K562 (cell line): ENCODE measurements around the gene ETV4. TPM values are rescaled to one million over a fixed set of nuclear protein-coding genes. Genes with fewer than 3 reads are reported as not detected.

ENCODE experiments used
- ADNP ChIP-seq: fragments of 200-800 bp; sonication (Bioruptor generic); IDR thresholded peaks from 2 replicates; pipeline ENCODE4 v1.6.1; 2016; ENCODE audit warnings: missing genetic modification characterization, missing compliant biosample characterization
- EP400 ChIP-seq: fragments of 450-650 bp; IDR thresholded peaks from 2 replicates; pipeline ENCODE4 v1.6.1; 2017; ENCODE audit warnings: antibody characterized with exemption, mild to moderate bottlenecking, moderate library complexity
- FOXM1 ChIP-seq, 2 experiments: fragments of 450-650 bp in 1 of 2; sonication (generic) in 1 of 2; formaldehyde crosslinking in 1 of 2; IDR thresholded peaks; 2 replicates each; pipeline versions ENCODE4 v1.6.1 to v1.9.0; 2017 to 2022; ENCODE audit warnings: low read depth in 2 of 2, mild to moderate bottlenecking in 2 of 2, missing genetic modification reagents in 1 of 2, moderate library complexity in 1 of 2
- HMGN3 ChIP-seq: IDR thresholded peaks from 2 replicates; pipeline ENCODE4 v1.6.1; 2011; ENCODE audit warnings: borderline replicate concordance, low read depth, mild to moderate bottlenecking, mixed read lengths, low read length; ENCODE audit not compliant: insufficient read length; ENCODE audit errors: extremely low read depth
- MAX ChIP-seq: sonication (generic); formaldehyde crosslinking; IDR thresholded peaks from 2 replicates; pipeline ENCODE4 v1.9.0; 2022; ENCODE audit warnings: mild to moderate bottlenecking, missing genetic modification reagents
- MNT ChIP-seq, 2 experiments: fragments of 450-650 bp; conservative IDR thresholded peaks; 2 replicates each; pipeline ENCODE4 v1.6.1; 2017; ENCODE audit warnings: mild to moderate bottlenecking in 2 of 2, moderate library complexity in 2 of 2
- NFYB ChIP-seq: IDR thresholded peaks from 2 replicates; pipeline ENCODE4 v1.6.1; 2011; ENCODE audit warnings: mild to moderate bottlenecking, moderate library complexity; ENCODE audit not compliant: insufficient read length; ENCODE audit errors: extremely low read depth
- NRF1 ChIP-seq, 2 experiments: fragments of 450-650 bp; IDR thresholded peaks in 1 of 2; conservative IDR thresholded peaks in 1 of 2; 2 replicates each; pipeline ENCODE4 v1.6.1; 2014; ENCODE audit warnings: mild to moderate bottlenecking in 2 of 2
- PURB ChIP-seq: sonication (generic); formaldehyde crosslinking; IDR thresholded peaks from 2 replicates; pipeline ENCODE4 v1.9.0; 2021; ENCODE audit warnings: low read depth, mild to moderate bottlenecking, missing genetic modification reagents
- ZNF140 ChIP-seq: fragments of 250-450 bp; sonication (Bioruptor Pico); IDR thresholded peaks from 2 replicates; pipeline ENCODE4 v1.8.0; 2021; ENCODE audit warnings: moderate library complexity, mild to moderate bottlenecking, inconsistent platforms
- ZNF224 ChIP-seq: sonication (generic); formaldehyde crosslinking; IDR thresholded peaks from 2 replicates; pipeline ENCODE4 v1.8.0; 2022; ENCODE audit warnings: mild to moderate bottlenecking, missing genetic modification reagents
- polyA plus RNA-seq, 8 experiments: library from polyadenylated mRNA; depleted of rRNA in 4 of 8; stranded (reverse) in 5 of 8; unstranded in 3 of 8; fragments of >200 nt; fragmentation: Nextera tagmentation in 2 of 8; fragmentation: Illumina TruSeq in 1 of 8; extraction: Ambion mirVana in 2 of 8; extraction: Trizol in 1 of 8; gene quantifications; 2 replicates each; pipeline versions ENCODE4 v1.2.1 to v1.2.3, GENCODE V29; 2011 to 2014; ENCODE audit warnings: inconsistent platforms in 1 of 8, missing spikeins in 1 of 8
- total RNA-seq, 7 experiments: library from RNA; depleted of rRNA in 6 of 7; stranded (reverse); fragments of >200 nt in 6 of 7; fragmentation: Illumina TruSeq in 2 of 7; extraction: Trizol in 2 of 7; gene quantifications; 2 replicates each; pipeline versions ENCODE4 v1.2.1 to v1.2.3, GENCODE V29; 2011 to 2021; ENCODE audit warnings: low replicate concordance in 1 of 7
- TF ChIP-seq, protein P1 (sequence below): fragments of 450-650 bp; formaldehyde crosslinking; IDR thresholded peaks from 2 replicates; pipeline ENCODE4 v1.4.0; 2022; ENCODE audit warnings: missing genetic modification characterization
- TF ChIP-seq, protein P2 (sequence below): fragments of 250-450 bp; sonication (Bioruptor Pico); IDR thresholded peaks from 2 replicates; pipeline ENCODE4 v1.5.0; 2020; ENCODE audit warnings: mild to moderate bottlenecking, borderline replicate concordance
- TF ChIP-seq, protein P3 (sequence below), 2 experiments: IDR thresholded peaks; 2 replicates each; pipeline ENCODE4 v1.6.1; 2011; ENCODE audit warnings: borderline replicate concordance in 1 of 2, control low read depth in 1 of 2, low read depth in 1 of 2, low read length in 1 of 2, mild to moderate bottlenecking in 1 of 2, mixed read lengths in 1 of 2, moderate library complexity in 1 of 2; ENCODE audit not compliant: insufficient read depth in 1 of 2, insufficient read length in 1 of 2, poor library complexity in 1 of 2, severe bottlenecking in 1 of 2; ENCODE audit errors: extremely low read depth in 1 of 2
- TF ChIP-seq, protein P4 (sequence below): fragments of 450-650 bp; IDR thresholded peaks from 2 replicates; pipeline ENCODE4 v1.6.1; 2016

ETV4 gene
- total and polyA plus RNA-seq, 9 of the 15 experiments (the other 6 are each of a cell fraction or from before 2014, with no cell fraction given) = 5.5 to 66.3 (median 28.2) TPM

- TF ChIP-seq NRF1 (conservative IDR thresholded peaks at IDR 0.05 in 1 of 2, IDR thresholded peaks at IDR 0.05 in 1 of 2) (peak in 1 of 2 experiments; percentile 44; a peak in 2 of 4 replicates), EP400 (peak; percentile 26; the same call in 1 of the 2 replicates), HMGN3 (peak; percentile 61), ZNF140 (CRISPR knock-in tag) (no peak), NFYB (peak; percentile 91), FOXM1 (IDR thresholded peaks at IDR 0.05; ENCODE audit: low read depth) (peak; percentile 91), FOXM1 (CRISPR knock-in tag; IDR thresholded peaks at IDR 0.05; ENCODE audit: low read depth) (no peak), MNT (conservative IDR thresholded peaks at IDR 0.05) (peak; percentile 44 to 46), ADNP (tag) (no peak), ZNF224 (CRISPR knock-in tag) (no peak), MAX (CRISPR knock-in tag) (peak; percentile 71; the same call in 1 of the 2 replicates), PURB (CRISPR knock-in tag) (no peak)
- TF ChIP-seq, protein P1, sequence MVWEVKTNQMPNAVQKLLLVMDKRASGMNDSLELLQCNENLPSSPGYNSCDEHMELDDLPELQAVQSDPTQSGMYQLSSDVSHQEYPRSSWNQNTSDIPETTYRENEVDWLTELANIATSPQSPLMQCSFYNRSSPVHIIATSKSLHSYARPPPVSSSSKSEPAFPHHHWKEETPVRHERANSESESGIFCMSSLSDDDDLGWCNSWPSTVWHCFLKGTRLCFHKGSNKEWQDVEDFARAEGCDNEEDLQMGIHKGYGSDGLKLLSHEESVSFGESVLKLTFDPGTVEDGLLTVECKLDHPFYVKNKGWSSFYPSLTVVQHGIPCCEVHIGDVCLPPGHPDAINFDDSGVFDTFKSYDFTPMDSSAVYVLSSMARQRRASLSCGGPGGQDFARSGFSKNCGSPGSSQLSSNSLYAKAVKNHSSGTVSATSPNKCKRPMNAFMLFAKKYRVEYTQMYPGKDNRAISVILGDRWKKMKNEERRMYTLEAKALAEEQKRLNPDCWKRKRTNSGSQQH (CRISPR knock-in tag) = peak; percentile 89
- TF ChIP-seq, protein P2, sequence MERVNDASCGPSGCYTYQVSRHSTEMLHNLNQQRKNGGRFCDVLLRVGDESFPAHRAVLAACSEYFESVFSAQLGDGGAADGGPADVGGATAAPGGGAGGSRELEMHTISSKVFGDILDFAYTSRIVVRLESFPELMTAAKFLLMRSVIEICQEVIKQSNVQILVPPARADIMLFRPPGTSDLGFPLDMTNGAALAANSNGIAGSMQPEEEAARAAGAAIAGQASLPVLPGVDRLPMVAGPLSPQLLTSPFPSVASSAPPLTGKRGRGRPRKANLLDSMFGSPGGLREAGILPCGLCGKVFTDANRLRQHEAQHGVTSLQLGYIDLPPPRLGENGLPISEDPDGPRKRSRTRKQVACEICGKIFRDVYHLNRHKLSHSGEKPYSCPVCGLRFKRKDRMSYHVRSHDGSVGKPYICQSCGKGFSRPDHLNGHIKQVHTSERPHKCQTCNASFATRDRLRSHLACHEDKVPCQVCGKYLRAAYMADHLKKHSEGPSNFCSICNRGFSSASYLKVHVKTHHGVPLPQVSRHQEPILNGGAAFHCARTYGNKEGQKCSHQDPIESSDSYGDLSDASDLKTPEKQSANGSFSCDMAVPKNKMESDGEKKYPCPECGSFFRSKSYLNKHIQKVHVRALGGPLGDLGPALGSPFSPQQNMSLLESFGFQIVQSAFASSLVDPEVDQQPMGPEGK (CRISPR knock-in tag) = no peak
- TF ChIP-seq, protein P3, sequence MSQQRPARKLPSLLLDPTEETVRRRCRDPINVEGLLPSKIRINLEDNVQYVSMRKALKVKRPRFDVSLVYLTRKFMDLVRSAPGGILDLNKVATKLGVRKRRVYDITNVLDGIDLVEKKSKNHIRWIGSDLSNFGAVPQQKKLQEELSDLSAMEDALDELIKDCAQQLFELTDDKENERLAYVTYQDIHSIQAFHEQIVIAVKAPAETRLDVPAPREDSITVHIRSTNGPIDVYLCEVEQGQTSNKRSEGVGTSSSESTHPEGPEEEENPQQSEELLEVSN (IDR thresholded peaks at IDR 0.05; ENCODE audit: borderline replicate concordance in 1 of 2, extremely low read depth in 1 of 2, insufficient read depth in 1 of 2, insufficient read length in 1 of 2, low read depth in 1 of 2, low read length in 1 of 2, poor library complexity in 1 of 2, severe bottlenecking in 1 of 2) = peak in 1 of 2 experiments; percentile 46
- TF ChIP-seq, protein P4, sequence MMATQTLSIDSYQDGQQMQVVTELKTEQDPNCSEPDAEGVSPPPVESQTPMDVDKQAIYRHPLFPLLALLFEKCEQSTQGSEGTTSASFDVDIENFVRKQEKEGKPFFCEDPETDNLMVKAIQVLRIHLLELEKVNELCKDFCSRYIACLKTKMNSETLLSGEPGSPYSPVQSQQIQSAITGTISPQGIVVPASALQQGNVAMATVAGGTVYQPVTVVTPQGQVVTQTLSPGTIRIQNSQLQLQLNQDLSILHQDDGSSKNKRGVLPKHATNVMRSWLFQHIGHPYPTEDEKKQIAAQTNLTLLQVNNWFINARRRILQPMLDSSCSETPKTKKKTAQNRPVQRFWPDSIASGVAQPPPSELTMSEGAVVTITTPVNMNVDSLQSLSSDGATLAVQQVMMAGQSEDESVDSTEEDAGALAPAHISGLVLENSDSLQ = peak; percentile 76
Measured at GRCh38 chr17:43546319-43547188, at the start of gene ETV4 (continued).
